ENCODE measurements around the gene HOXB7.

HOXB7 gene

GRCh38 chr17:48609033-48609432 is 1.8 kb downstream of the HOXB7 start:
- DNase-seq (ENCODE audit: low read depth), result no peak

- DNase-seq (ENCODE audit: low read depth), result no peak
These were observed 2.4 kb downstream of the HOXB7 start for GRCh38 chr17:48608494-48608834.

DNA sequence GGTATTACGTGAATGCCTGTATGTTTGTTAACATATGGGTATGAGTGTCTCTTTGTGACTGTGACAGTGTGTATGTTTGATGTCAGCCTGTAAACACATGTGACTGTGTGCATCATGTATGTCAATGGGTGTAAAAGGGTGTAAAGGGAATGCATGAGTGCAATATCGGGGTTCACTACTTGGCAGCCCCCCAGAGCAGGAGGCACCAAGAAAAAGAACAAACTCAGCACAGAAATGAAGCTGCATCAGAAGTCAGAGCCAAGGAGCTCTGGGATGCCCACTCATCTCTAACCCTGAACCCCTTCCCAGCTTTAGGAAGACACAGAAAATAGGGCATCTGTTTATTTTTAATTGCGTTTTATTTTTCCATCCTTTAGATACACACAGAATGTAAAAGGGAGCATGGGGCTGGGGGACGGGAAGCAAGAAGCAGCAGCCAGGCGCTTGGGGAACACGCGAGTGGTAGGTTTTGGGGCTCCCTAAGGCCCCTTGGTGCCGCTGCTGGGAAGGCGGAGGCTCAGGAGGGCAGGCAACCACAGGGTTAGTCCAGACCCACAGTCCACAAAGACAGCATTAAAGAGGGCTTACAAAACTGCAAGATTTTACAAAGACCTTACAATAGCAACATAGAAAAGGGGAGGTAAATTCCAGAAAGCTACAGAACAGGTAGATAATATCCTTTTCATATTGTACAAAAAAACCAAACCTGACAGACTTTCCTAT is 3.8 kb downstream of the HOXB7 start:
- no peak for DNase-seq (ENCODE audit: low read depth)

GRCh38 chr17:48605991-48606891 is 4.6 kb downstream of the HOXB7 start:
- no peak for DNase-seq (ENCODE audit: low read depth)

DNA sequence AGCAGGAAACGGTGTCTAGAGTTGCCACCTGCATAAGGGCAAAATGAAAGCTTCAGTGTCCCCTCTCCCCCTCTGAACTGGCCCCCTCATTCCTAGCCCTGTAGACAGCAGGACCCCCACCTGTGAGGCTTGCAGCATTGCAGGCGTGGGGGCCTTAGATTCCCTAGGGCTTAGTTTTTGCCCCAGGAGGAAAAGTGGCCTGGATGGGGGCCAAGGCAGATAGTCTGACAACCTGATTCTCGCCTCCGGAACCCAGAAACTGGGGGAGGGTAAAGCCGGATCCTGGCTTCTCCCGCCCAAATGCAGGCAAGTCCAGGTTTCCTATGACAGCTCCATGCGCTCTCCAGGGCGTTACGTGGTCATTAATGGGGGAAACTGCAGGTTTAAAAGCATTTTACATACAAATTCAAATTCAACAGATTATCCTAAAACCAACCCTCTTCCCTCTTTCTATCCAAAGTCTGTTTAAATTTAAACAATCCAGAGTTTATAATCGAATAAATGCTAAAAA is 5.4 kb downstream of the HOXB7 start:
- DNase-seq (ENCODE audit: low read depth), result no peak

GRCh38 chr17:48604770-48605329 is 6.0 kb downstream of the HOXB7 start, which contains the start of gene HOXB6:
Gene HOXB6, minus strand, starts transcription at chr17:48604986. Its CDS starts 6,836 bp downstream, at chr17:48598150.
- DNase-seq (ENCODE audit: low read depth), result no peak

- no peak for DNase-seq (ENCODE audit: low read depth)
These were observed 6.7 kb downstream of the HOXB7 start for GRCh38 chr17:48603959-48604769.

DNA sequence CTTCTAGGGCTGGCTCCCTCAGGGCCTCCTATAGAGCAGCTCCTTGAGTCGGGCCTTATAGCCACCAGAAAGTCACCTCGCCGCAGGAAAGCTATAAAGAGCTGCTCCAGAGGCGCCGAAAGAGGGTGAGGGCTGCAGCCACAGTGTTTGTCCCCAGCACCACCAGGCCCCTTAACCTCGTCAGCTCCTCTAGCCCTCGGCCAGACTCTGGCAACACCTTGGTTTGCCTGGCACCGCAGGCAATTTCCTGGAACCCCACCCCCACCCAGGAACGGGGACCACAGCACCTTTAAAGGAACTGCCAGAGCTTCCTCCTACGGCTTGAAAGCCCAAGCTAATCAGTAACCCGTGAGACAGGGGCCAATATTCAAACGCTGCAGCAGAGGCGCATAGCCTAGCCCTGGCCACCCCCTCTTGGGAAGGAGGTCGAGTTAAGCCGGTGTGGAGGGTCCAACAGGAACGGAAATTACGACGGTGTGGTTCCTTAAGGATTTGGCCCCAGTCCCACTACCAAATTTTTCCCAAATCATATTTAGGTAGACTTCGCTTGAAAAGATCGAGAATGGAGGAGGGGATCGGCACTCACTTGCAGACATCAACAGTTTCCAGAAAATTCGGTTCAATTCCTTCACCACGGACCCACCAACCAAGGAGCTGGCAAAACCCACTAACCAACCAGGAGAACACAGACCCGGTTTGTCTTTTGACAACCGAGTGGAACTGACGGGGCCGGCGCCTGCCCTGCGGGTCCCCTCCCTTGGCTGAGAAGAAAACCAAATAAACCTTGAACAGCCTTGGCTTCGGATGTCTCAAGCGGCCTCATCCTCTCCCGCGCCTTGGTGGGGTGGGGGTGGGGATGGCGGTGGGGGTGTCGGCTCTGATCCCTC is 9.0 kb downstream of the HOXB7 start:
- DNase-seq (ENCODE audit: low read depth), result no peak

DNA sequence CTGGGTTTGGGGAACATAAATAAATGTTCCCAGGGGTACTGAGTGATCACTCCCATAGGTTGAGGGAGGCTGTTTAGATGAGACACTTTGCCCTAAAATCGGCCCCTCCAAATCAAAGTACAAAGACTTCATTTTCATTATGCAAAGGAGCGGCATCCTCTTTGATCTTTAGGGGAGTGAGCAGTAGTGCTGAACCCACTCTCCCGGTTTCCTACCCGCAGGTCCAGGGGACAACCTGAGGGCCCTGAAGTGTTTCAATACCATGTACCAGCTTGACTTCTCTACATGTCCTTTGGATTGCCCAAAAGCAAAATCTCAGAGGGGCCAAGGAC is 9.6 kb downstream of the HOXB7 start:
- no peak for DNase-seq (ENCODE audit: low read depth)

DNA sequence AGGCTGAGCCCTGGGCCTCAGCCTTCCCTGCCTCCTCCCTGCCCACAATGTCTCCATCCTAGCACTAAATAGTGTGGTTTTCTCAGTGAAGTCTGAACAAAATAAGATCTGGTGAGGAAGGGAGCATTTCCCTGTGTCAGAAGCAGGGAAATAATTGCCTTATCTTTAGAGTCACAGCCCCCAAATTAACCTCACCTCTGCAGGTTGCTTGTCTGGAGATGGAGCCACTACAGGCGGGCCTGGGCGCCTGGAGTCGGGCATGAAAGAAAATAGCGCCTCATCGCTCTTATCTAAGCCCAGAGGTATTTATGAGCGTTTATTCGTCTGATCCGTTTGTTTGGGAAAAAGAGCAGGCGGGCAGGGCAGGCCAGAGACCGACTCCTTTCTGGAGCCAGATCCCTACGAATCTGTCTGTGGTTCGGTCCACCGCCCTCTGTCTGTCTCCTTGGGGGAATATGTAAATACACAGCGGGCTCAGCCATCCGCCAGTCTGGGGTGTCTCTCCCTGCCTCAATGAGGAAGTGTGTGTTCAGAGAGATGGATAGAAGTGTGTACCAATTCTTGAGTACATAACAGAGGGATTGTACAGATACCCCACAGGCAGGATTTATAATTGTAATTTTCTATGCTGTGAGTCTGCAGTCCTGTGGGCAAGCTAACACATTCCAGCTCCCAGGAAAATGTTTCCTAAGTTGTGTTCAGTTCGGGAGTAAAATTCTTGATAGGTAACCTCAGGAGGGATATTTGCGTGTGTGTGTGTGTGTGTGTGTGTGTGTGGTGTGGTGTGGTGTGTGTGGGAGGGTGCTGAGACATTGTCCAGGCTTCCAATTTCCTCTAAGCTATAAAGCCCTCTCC is 10.3 kb downstream of the HOXB7 start:
- DNase-seq (ENCODE audit: low read depth), result no peak

- no peak for DNase-seq (ENCODE audit: low read depth)
These were observed 11.5 kb downstream of the HOXB7 start for GRCh38 chr17:48599354-48599753.

GRCh38 chr17:48598736-48599135 is 12.1 kb downstream of the HOXB7 start:
- DNase-seq (ENCODE audit: low read depth), result no peak

GRCh38 chr17:48597778-48598631 is 12.8 kb downstream of the HOXB7 start:
- DNase-seq (ENCODE audit: low read depth), result no peak

DNA sequence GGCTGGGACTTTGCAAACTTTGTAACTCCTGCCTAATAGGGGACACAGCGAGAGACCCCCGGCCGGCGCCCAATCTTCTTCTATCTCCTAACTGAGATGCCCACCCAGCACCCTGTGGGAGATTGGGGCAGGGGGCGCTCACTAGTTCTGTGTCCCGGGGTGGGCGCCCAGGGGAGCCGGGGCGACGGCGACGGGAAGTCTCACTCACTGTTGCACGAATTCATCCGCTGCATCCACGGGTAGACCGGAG is 13.4 kb downstream of the HOXB7 start:
- no peak for DNase-seq (ENCODE audit: low read depth)

- DNase-seq (ENCODE audit: low read depth), result no peak
These were observed 13.9 kb downstream of the HOXB7 start for GRCh38 chr17:48596735-48597527.

DNA sequence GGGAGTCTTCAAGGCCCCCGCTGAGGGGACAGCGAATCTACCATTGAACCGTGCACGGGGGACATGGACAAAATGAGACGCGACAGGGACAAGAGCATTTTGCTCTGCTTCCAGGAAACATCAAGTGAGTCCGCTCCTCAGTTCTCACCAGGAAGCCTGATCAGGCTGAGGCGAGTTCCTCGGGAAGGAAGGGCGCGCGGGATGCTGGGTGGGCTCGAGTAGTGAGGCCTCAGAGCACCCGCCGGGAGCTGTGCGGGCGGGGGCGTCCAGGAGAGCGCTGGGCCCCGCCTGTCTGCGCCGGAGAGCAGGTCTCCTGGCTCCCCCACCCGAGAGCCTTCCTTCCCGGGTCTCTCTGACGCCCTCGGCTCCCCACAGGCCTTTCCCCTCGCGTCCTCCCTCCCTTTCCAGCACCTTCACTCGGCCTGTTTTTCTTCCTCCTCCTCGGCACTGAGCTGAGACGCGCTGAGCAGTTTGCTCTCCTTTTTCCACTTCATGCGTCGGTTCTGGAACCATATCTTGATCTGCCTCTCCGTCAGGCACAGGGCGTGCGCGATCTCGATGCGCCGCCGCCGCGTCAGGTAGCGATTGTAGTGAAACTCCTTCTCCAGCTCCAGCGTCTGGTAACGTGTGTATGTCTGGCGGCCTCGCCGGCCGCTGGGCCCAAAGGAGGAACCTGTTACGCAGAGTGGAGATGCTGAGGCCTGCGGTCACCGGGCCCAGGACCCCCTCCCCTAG is 14.7 kb downstream of the HOXB7 start:
- DNase-seq (ENCODE audit: low read depth), result no peak

DNA sequence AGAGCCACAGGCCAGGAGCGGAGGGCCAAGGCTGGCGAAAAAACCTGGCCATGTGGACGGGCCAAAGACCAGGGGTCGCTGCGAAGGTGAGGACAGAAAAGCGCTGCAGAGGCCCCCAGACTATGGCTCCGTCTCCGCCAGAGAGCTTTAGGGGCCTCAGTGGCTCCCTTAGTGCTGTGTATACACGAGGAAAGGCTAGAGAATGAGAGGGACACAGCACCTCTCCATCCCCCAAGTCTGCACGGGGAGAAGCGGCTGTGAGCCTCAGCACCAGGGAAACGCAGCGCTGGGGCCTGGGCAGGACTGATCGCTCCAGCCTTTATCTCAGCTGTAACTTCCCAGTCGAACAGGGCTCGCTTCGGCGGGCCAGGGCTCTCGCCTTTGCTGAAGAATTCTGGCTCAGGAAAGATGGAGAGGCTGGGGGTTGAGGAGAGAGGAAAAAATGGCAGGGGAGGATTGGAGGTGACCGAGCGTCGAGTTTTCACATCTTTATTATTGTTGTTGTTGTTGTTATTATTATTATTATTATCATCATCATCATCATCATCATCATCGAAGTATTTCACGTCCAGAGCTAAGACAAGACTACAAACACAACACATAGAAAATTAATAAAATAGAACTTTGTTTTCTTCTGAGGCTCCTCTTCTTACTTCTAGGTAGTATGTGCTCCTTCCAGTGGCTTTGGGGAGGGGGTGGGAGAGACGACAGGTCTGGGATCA is 15.4 kb downstream of the HOXB7 start:
- no peak for DNase-seq (ENCODE audit: low read depth)

Measured in fibroblast of gingiva (primary cell).